ENCODE data around the gene CSKMT. TPM values are rescaled to one million over a fixed set of nuclear protein-coding genes. Genes with fewer than 3 reads are reported as not detected.
A peak's percentile ranks its signal among the peaks of the same experiment; 100 is the strongest.

CSKMT gene
- total RNA-seq, 1 experiment from 2014 or later = 63.5 TPM

- TF ChIP-seq CBX3 (IDR thresholded peaks at IDR 0.05; ENCODE audit: low read depth) = no peak
- TF ChIP-seq ATF3 (IDR thresholded peaks at IDR 0.05) = no peak
- TF ChIP-seq JUND (IDR thresholded peaks at IDR 0.05) = no peak
- no peak for TF ChIP-seq POLR2AphosphoS5 (IDR thresholded peaks at IDR 0.05; ENCODE audit: low read depth, low read length)
- ChIA-PET CTCF (interaction anchor here (1.6 kb wide), 1 partner anchor 223 kb away, joined by 4 read pairs; no protein-coding TSS in a partner anchor), RAD21 (ENCODE audit: low non-redundant PET in 1 of 2, low total read pairs in 2 of 2, uncharacterized antibody in 2 of 2, unreplicated experiment in 2 of 2) (no interaction called here), POLR2A (interaction anchor here (0.8 to 14.1 kb wide), 2 partner anchors 18 to 194 kb away, joined by 3 to 195 read pairs; partner anchors contain the start of genes C11orf98 and CSKMT)
- H2AFZ ChIP-seq (ENCODE audit: low read depth, low read length, poor library complexity, severe bottlenecking) = no peak overlapping the region
- peak overlapping the region; percentile 41; the same call in 1 of the 2 replicates for H3K27ac ChIP-seq (ENCODE audit: low read depth, low read length)
- H3K9me2 ChIP-seq (ENCODE audit: insufficient read depth) = no peaks in the 10 kb centered on the region
- ATAC-seq = no peak
- no peak overlapping the region for H3K4me3 ChIP-seq (replicated peaks in 1 of 2; ENCODE audit: low read depth in 1 of 2, low read length in 2 of 2)
- H3K9me3 ChIP-seq (ENCODE audit: control insufficient read depth in 1 of 2, insufficient read depth in 1 of 2, low read depth in 1 of 2, low read length in 2 of 2) = no peaks in the 10 kb centered on the region
- no peaks in the 10 kb centered on the region for H4K20me1 ChIP-seq (ENCODE audit: insufficient read depth)
- H3K79me2 ChIP-seq (ENCODE audit: insufficient read depth, low read length) = peaks cover 65% of the 10 kb centered on the region
- H3K4me2 ChIP-seq (ENCODE audit: low read length) = no peak overlapping the region
- peaks cover 12 to 29% of the 10 kb centered on the region in 2 experiments for H3K4me1 ChIP-seq (ENCODE audit: control insufficient read depth in 1 of 2, insufficient read depth in 2 of 2, low read length in 2 of 2)
- H3K9ac ChIP-seq (ENCODE audit: low read length) = no peak overlapping the region
- no peaks in the 10 kb centered on the region for H3K27me3 ChIP-seq (ENCODE audit: insufficient read depth, low read length)
- peaks cover 10 to 21% of the 10 kb centered on the region in 2 experiments; a peak in 3 of 4 replicates for H3K36me3 ChIP-seq (ENCODE audit: control insufficient read depth in 1 of 2, insufficient read depth in 2 of 2, low read length in 2 of 2)
- intact Hi-C loops (cut with micrococcal nuclease) = loop anchor here (5.0 kb wide), 1 partner anchor 35 kb away; the partner anchor contains the start of genes EML3 and ROM1
- BruUV-seq (replicated peaks) = no TSS peak
- DNase-seq (ENCODE audit: low read depth, low spot score) = no peak
Observed at GRCh38 chr11:62647609-62648005, 17.5 kb upstream of the CSKMT start.

GRCh38 chr11:62648185-62648966, 16.7 kb upstream of the CSKMT start:
- no peak overlapping the region for H3K9ac ChIP-seq (ENCODE audit: low read length)
- ChIA-PET CTCF (interaction anchor here (1.6 kb wide), 1 partner anchor 224 kb away, joined by 4 read pairs; no protein-coding TSS in a partner anchor), POLR2A (interaction anchor here (0.8 to 14.1 kb wide), 2 partner anchors 17 to 193 kb away, joined by 3 to 195 read pairs; partner anchors contain the start of genes C11orf98 and CSKMT)

More at GRCh38 chr11:62648185-62648966, 16.7 kb upstream of the CSKMT start:
- peaks cover 12 to 30% of the 10 kb centered on the region in 2 experiments for H3K4me1 ChIP-seq (ENCODE audit: control insufficient read depth in 1 of 2, insufficient read depth in 2 of 2, low read length in 2 of 2)
- H3K36me3 ChIP-seq (ENCODE audit: control insufficient read depth in 1 of 2, insufficient read depth in 2 of 2, low read length in 2 of 2) = peaks cover 10 to 16% of the 10 kb centered on the region in 2 experiments; a peak in 3 of 4 replicates
- ATAC-seq (no peak), DNase-seq (ENCODE audit: low read depth, low spot score) (no peak)
- no peak for TF ChIP-seq ZBTB33 (IDR thresholded peaks at IDR 0.05; ENCODE audit: extremely low read depth, insufficient replicate concordance, low read length)
- peaks cover 63% of the 10 kb centered on the region for H3K79me2 ChIP-seq (ENCODE audit: insufficient read depth, low read length)
- H3K4me2 ChIP-seq (ENCODE audit: low read length) = no peak overlapping the region
- H3K9me3 ChIP-seq (ENCODE audit: control insufficient read depth in 1 of 2, insufficient read depth in 1 of 2, low read depth in 1 of 2, low read length in 2 of 2) = no peaks in the 10 kb centered on the region
- no peak overlapping the region for H2AFZ ChIP-seq (ENCODE audit: low read depth, low read length, poor library complexity, severe bottlenecking)
- BruUV-seq (replicated peaks) = no TSS peak
- no peak overlapping the region for H3K4me3 ChIP-seq (replicated peaks in 1 of 2; ENCODE audit: low read depth in 1 of 2, low read length in 2 of 2)
- H3K27me3 ChIP-seq (ENCODE audit: insufficient read depth, low read length) = no peaks in the 10 kb centered on the region
- H3K27ac ChIP-seq (ENCODE audit: low read depth, low read length) = no peak overlapping the region; the same call in 1 of the 2 replicates
- intact Hi-C loops (cut with micrococcal nuclease) = loop anchor here (5.0 kb wide), 1 partner anchor 36 kb away; the partner anchor contains the start of genes EML3 and ROM1
- H3K9me2 ChIP-seq (ENCODE audit: insufficient read depth) = no peaks in the 10 kb centered on the region
- no peaks in the 10 kb centered on the region for H4K20me1 ChIP-seq (ENCODE audit: insufficient read depth)
- RAD21 ChIA-PET (ENCODE audit: low non-redundant PET in 1 of 2, low total read pairs in 2 of 2, uncharacterized antibody in 2 of 2, unreplicated experiment in 2 of 2) = no interaction called here

Measured in HCT116 (cell line).